HG03135 (cell line): ENCODE results near the gene ARL5A.
"Not testable (repeated sequence)": the region's sequence is repeated elsewhere in the genome, so short reads cannot be mapped to it uniquely, and the experiment has no call there.

Experiments used
- ATAC-seq: cut with Tn5 transposase; IDR thresholded peaks from one replicate; pipeline ENCODE4 v1.9.1; 2021; ENCODE audit warnings: mild to moderate bottlenecking, moderate library complexity; ENCODE audit not compliant: unreplicated experiment

The ARL5A gene

GRCh38 chr2:151828143-151828889, at the start of gene ARL5A:
ARL5A (minus strand) TSS chr2:151828421; CDS start chr2:151828176, 245 bp downstream.
- ATAC-seq = peak; percentile 91

DNA sequence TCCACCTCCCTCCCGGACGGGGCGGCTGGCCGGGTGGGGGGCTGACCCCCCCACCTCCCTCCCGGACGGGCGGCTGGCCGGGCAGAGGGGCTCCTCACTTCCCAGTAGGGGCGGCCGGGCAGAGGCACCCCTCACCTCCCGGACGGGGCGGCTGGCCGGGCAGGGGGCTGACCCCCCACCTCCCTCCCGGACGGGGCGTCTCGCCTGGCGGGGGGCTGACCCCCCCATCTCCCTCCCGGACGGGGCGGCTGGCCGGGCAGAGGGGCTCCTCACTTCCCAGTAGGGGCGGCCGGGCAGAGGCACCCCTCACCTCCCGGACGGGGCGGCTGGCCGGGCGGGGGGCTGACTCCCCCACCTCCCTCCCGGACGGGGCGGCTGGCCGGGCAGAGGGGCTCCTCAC, 47.4 kb upstream of the ARL5A start:
- ATAC-seq = not testable (repeated sequence)

DNA sequence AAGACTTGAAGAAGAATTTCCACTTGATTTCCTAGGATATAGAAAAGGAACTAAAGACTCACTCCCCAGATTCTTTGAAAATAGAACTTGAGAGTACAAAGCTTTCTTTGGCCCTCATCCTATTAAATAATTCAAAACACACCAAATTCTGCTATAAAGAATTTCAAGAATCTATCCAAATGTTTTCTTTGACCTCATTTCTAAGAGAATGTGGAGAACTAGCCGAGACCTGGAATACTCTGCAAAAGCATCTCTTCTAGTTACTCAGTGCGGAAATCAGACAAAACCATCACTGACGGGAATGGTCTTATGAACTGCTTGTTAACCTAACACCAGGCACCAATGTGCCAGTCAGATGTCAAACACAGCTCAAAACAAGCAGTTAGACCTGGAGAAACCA, 44.2 kb upstream of the ARL5A start:
- ATAC-seq = no peak

DNA sequence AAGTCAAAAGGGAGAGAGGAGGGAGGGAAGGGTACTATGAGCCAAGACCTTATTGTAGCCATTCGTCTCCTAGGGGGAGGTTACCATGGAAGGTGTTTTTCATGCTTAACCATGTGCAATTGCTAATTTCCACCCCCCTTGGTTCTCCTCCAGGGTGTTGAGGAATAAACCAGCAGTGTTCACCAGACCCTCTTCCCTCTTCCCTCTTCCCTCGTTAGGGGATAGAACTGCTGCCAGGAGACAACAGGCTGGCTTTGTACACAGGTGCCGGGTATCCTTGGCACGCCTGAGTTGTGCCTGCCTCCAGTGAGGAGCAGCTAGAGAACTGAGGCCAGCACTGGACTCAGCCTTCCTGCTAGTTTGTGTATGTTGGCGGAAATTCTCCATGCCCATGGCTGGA, 41.1 kb upstream of the ARL5A start:
- ATAC-seq = no peak

- ATAC-seq = peak; percentile 99
Observed at GRCh38 chr2:151862700-151863099, 34.5 kb upstream of the ARL5A start.

DNA sequence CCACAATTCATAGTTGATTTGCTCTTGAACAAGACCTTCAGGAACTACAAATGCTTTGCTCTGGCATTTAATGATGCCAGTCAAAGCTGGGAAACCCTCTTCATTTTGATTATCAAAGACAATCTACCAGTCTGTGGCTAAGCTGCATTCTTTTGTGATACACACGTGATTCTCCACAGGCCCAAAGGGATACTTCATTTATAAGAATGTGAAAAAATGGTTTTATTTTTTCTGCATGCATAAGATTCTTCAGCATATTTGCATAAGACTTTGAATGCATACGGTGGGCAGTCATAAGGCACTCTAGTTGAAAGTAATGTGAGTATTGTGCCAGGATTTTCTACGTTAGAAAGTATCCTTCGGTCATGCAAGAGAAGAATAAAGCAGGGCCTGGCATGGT, 33.0 kb upstream of the ARL5A start:
- no peak for ATAC-seq

DNA sequence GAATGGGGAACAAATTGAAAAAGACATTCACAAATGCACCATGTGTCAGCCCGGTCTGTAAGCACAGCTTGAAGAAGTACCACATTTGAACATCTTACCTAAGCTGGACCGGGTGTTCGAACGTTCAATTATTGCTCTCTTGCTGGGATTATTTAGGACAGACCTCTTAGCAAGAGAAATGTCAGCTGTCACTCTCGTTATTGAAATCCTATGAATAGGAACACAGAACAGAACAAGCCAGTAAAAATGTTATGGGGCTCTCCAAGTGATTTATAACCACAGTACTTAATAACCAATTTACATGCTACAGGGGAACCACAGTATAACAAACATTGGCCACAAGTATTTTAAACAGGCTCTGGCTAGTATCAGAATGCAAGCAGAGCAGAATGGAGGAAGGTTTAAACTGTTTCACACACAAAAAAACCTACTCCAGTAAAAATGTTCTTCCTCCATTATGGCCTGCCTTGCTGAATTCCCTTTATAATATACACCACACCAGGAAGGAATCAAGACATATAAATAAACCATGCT, 32.5 kb upstream of the ARL5A start:
- ATAC-seq = no peak

DNA sequence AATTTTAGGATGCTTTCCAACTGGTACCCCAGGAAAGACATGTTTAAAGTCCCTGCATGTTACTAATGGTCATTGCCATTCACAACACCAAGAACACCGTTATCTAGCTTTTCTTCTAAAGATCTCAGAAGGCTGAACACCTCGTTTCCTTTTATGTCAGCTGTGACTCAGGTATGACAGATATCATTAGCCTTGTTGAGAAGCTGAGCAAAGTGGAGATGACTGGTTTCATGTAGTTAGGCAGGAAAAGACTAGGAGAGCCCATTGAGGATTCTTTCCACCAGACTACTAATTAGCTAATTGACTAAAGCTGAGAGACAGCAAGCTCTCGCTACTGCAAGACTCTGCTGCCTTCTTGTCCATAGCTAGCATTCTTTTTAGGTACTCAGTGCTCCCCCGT, 32.0 kb upstream of the ARL5A start:
- ATAC-seq = no peak

DNA sequence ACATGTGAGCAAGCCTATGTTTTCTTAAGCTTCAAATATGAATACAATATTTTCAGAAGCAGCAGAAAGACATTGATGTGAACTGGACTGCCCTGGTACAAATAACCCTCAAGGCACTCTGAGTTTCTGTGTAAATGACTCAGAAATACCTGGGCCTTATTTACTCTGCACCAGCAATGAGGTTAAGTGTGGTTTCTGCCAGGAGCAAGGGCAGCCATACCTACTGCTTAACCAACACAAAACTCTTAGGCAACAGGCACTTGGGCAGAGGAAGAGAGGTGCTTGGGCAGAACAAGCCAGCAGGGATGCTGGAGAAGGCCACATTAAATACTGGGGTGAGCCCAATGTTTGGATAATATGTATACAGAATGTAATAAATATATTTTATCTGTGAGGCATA, 29.4 kb upstream of the ARL5A start:
- no peak for ATAC-seq

DNA sequence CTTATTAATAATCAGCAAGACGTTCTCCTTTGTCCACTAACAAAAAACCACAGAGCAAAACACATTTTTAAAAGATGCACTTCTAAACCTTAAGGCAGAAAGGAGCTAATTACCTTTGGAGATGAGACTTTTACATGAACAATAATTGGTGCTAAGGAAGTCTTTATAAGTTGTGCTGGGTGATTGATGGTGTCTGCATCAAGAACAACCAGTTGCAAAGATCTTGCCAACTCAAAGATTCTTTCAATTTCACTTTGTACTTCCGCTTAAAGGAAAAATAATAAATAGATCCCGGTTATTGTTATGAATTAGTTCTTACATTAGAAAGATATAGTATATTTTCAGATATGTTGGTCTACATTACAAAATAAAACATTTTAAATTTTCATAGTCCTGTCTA, 26.9 kb upstream of the ARL5A start:
- no peak for ATAC-seq

- ATAC-seq = no peak
Observed at GRCh38 chr2:151853070-151853758, 25.0 kb upstream of the ARL5A start.

DNA sequence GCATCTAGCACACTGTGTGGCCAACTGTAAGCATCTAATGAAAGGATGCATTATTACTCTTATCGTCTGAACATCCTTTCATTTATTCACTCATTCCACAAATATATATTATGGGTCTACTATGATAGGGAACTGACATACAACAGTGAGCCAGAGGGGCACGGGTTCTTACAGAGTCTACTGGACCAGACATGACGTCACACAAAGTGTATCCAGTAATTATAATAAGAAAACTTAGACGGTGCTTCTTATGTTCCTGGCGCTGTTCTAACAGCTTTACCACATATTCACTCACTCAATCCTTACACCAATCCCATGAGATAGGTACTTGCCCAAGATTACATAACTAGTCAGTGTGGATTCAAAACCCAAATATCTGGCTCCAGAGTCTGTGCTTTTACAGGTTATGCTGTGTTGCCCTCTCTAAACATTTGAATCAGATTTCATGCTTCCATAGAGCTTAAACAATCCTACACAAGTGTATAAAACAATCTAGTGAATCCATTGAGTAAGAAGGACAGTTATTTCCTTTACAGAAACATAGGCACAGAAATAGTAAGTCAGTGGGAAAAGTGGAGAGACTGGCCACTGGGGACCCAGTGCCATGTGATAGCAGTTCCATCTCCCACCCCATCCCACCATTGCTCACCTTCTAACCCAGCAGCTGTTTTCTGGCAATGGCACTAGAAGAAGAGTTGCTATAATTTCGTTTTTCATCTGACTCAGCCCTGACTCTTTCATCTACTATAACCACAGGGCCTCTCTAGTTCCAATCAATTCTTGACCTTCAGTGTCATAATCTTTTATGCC, 24.2 kb upstream of the ARL5A start:
- no peak for ATAC-seq

GRCh38 chr2:151851761-151852160, 23.5 kb upstream of the ARL5A start:
- ATAC-seq = no peak

GRCh38 chr2:151849413-151850010, 21.3 kb upstream of the ARL5A start:
- ATAC-seq = no peak

- ATAC-seq = peak; percentile 47
Observed at GRCh38 chr2:151845884-151846283, 17.7 kb upstream of the ARL5A start.

- ATAC-seq = no peak
Observed at GRCh38 chr2:151845481-151845880, 17.3 kb upstream of the ARL5A start.

DNA sequence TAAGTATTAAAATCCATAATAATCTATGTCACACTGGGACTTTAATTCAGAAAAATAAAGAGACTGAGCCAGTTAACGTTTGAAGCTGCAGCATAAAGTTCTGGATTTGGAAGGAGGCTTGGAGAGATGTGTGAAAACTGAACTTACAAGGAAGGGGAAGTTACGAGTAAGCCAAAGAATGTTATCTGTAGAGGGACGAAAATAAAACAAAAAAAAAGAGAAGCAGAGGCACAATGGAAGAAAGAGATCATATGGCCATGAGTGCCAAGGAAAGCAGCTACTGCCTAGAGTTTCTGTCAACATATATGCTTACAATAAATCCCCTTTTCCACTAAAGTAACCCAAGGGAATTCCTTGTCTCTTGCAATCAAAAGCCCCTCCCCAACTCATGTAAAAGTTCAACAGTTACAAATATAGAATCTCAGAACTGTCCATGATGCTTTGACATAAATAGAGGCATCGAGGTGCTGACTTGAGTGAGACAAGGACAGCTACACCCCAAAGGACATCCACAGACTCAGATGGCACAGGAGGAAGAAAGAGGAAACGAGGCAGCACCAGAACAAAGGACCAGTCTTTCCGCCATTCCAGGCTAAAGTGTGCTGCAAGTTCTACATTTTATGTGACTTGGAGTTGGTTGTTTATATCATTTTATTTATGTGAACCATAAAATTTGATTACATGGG, 16.1 kb upstream of the ARL5A start:
- ATAC-seq = no peak

DNA sequence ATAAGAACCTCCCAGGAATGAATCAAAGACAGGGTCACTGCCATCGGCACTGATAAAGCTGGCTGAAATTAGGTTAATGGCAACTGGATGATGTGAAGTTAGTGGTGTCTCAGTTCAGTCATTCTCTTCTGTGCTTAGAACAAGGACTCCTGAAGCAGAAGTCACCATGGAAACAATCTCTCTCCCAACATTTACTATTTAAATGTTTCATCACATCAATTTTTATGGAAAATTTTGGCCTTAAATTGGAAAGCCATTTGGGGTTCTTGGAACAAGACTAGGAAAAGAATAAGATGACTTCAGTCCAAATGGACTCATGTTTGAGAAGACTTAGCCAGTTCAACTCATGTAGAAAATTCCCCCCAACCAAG, 15.5 kb upstream of the ARL5A start:
- no peak for ATAC-seq

- ATAC-seq = peak; percentile 34
Observed at GRCh38 chr2:151842830-151843690, 14.8 kb upstream of the ARL5A start.

DNA sequence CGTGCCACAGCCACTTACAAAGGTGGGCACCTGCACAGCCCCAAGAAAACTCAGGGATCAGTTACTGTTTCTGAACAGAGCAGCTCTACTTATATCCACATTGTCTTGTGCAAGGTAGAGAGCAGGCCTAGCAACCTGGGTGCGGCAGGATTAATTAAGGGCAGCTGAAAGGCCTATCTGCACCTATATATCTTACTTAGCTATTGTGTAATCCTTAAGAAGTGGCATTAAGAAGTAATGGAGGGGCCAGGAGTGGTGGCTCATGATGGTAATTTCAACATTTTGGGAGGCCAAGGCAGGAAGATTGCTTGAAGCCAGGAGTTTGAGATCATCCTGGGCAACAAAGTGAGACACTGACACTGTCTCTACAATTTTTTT, 12.8 kb upstream of the ARL5A start:
- ATAC-seq = no peak
